MM.1S (cell line): Measurements from ENCODE around the gene PMVK.

Experiments used
- DNase-seq: peaks from one replicate; pipeline ENCODE4 v3.0.0-alpha.2; 2015
- H2AFZ ChIP-seq: fragments of 300-600 bp; sonication (generic); 2 replicates; pipeline ENCODE4 v1.6.0; 2016; ENCODE audit warnings: antibody characterized with exemption, low read length
- H3F3A ChIP-seq: fragments of 300-600 bp; sonication (generic); 2 replicates; pipeline ENCODE4 v1.6.1; 2016; ENCODE audit warnings: mild to moderate bottlenecking, antibody characterized with exemption, low read length, moderate library complexity, mixed read lengths; ENCODE audit not compliant: insufficient read depth
- H3K27ac ChIP-seq: fragments of 300-600 bp; sonication (generic); 2 replicates; pipeline ENCODE4 v1.5.1; 2016; ENCODE audit warnings: mild to moderate bottlenecking, low read length
- H3K27me3 ChIP-seq: fragments of 300-600 bp; sonication (generic); replicated peaks from 2 replicates; pipeline ENCODE4 v1.6.0; 2016; ENCODE audit warnings: low read length; ENCODE audit not compliant: insufficient read depth
- H3K36me3 ChIP-seq: fragments of 300-600 bp; sonication (generic); replicated peaks from 2 replicates; pipeline ENCODE4 v1.6.1; 2016; ENCODE audit warnings: mild to moderate bottlenecking, low read length, mixed read lengths; ENCODE audit not compliant: insufficient read depth
- H3K4me1 ChIP-seq: fragments of 300-600 bp; sonication (generic); 2 replicates; pipeline ENCODE4 v1.6.1; 2016; ENCODE audit warnings: low read length, mixed read lengths
- H3K4me2 ChIP-seq: fragments of 300-600 bp; sonication (generic); 2 replicates; pipeline ENCODE4 v1.6.0; 2016; ENCODE audit warnings: low read depth, low read length
- H3K4me3 ChIP-seq: fragments of 300-600 bp; sonication (generic); 2 replicates; pipeline ENCODE4 v1.5.1; 2016; ENCODE audit warnings: low read length, mixed read lengths
- H3K79me2 ChIP-seq: fragments of 300-600 bp; sonication (generic); 2 replicates; pipeline ENCODE4 v1.6.1; 2016; ENCODE audit warnings: mixed run types, low read length, mixed read lengths
- H3K9ac ChIP-seq: fragments of 300-600 bp; sonication (generic); 2 replicates; pipeline ENCODE4 v1.6.1; 2016; ENCODE audit warnings: low read length, mixed read lengths
- H3K9me2 ChIP-seq: fragments of 300-600 bp; sonication (generic); replicated peaks from 2 replicates; pipeline ENCODE4 v1.6.1; 2016; ENCODE audit warnings: mild to moderate bottlenecking, low read length, mixed read lengths; ENCODE audit not compliant: insufficient read depth
- H3K9me3 ChIP-seq: fragments of 300-600 bp; sonication (generic); replicated peaks from 2 replicates; pipeline ENCODE4 v1.6.1; 2016; ENCODE audit warnings: mild to moderate bottlenecking, low read length, mixed read lengths; ENCODE audit not compliant: insufficient read depth
- H4K20me1 ChIP-seq: fragments of 300-600 bp; sonication (generic); 2 replicates; pipeline ENCODE4 v1.6.1; 2016; ENCODE audit warnings: mild to moderate bottlenecking, low read length, moderate library complexity, mixed read lengths; ENCODE audit not compliant: insufficient read depth
- EZH2 ChIP-seq: fragments of 300-600 bp; sonication (generic); optimal IDR thresholded peaks from 2 replicates; pipeline ENCODE3; 2017; ENCODE audit warnings: low read depth, mild to moderate bottlenecking, antibody characterized with exemption, low read length, mixed read lengths
- EZH2phosphoT487 ChIP-seq: fragments of 300-600 bp; sonication (generic); IDR thresholded peaks from 2 replicates; pipeline ENCODE4 v1.6.1; 2018; ENCODE audit warnings: antibody characterized with exemption, low read length
- TF ChIP-seq, protein P1 (sequence below): fragments of 300-600 bp; sonication (generic); IDR thresholded peaks from 2 replicates; pipeline ENCODE4 v1.5.1; 2016; ENCODE audit warnings: antibody characterized with exemption, low read length, mixed read lengths

The PMVK gene

GRCh38 chr1:154944401-154945159, 8.1 kb upstream of the PMVK start:
- Histone ChIP-seq H3F3A (peaks cover 78% of the 10 kb centered on the region), H3K9me2 (no peaks in the 10 kb centered on the region), H3K4me2 (peak overlapping the region; percentile 87), H4K20me1 (no peaks in the 10 kb centered on the region), H2AFZ (no peak overlapping the region), H3K9me3 (no peaks in the 10 kb centered on the region), H3K27me3 (no peaks in the 10 kb centered on the region), H3K9ac (peak overlapping the region; percentile 89), H3K4me1 (peaks cover 82% of the 10 kb centered on the region), H3K36me3 (no peaks in the 10 kb centered on the region), H3K4me3 (peak overlapping the region; percentile 9), H3K27ac (peak overlapping the region; percentile 91), H3K79me2 (peaks cover 65% of the 10 kb centered on the region)
- DNase-seq = peak; percentile 74
- TF ChIP-seq, protein P1, sequence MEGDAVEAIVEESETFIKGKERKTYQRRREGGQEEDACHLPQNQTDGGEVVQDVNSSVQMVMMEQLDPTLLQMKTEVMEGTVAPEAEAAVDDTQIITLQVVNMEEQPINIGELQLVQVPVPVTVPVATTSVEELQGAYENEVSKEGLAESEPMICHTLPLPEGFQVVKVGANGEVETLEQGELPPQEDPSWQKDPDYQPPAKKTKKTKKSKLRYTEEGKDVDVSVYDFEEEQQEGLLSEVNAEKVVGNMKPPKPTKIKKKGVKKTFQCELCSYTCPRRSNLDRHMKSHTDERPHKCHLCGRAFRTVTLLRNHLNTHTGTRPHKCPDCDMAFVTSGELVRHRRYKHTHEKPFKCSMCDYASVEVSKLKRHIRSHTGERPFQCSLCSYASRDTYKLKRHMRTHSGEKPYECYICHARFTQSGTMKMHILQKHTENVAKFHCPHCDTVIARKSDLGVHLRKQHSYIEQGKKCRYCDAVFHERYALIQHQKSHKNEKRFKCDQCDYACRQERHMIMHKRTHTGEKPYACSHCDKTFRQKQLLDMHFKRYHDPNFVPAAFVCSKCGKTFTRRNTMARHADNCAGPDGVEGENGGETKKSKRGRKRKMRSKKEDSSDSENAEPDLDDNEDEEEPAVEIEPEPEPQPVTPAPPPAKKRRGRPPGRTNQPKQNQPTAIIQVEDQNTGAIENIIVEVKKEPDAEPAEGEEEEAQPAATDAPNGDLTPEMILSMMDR = no peak
- TF ChIP-seq EZH2phosphoT487 = no peak
- TF ChIP-seq EZH2 = no peak

DNA sequence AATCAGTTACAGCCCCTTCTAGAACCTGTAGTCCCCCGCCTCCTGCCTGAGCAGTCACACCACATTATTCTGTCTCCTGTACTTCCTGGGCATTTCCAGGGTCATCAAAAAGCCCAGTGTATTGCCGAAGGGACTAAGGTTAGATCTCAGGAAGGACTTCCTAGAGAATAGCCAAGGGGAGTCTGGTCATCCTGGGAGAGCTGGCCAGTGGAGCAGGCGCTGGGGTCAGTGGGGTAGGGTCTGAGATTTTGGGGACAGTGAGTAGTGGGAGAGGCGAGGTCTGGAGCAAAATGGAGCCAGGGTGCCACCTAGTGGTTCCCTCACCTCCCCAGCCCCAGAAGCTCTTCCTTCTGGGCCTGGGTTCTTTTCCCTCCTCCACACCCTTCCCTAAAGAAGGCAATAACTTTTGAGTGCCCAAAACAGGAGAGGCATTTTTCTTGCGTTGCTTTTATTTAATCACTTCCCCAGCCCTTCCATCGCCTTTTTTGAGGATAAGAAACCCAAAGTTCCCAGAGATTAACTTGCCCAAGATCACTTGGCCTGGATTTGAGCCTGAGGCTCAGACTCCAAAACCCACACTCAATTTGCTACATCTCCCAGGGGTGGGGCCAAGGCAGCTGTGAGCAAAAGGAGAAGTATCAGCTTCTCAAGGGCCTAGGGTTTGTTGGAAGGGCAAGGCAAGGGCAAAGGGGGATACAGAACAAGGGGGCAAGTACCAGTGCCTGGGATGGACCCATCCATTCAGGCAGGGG, 7.3 kb upstream of the PMVK start:
- H3K27me3 ChIP-seq = no peaks in the 10 kb centered on the region
- peak overlapping the region; percentile 87 for H3K4me2 ChIP-seq
- no peaks in the 10 kb centered on the region for H3K9me3 ChIP-seq
- peak overlapping the region; percentile 54 for H3K4me3 ChIP-seq
- no peaks in the 10 kb centered on the region for H3K36me3 ChIP-seq
- peaks cover 82% of the 10 kb centered on the region for H3F3A ChIP-seq
- peak; percentile 75 for DNase-seq
- peaks cover 61% of the 10 kb centered on the region for H3K79me2 ChIP-seq
- TF ChIP-seq EZH2 (no peak), EZH2phosphoT487 (no peak)
- TF ChIP-seq, protein P1 = peak; percentile 96
- peak overlapping the region; percentile 89 for H3K9ac ChIP-seq
- no peaks in the 10 kb centered on the region for H3K9me2 ChIP-seq
- H4K20me1 ChIP-seq = no peaks in the 10 kb centered on the region
- H2AFZ ChIP-seq = no peak overlapping the region
- peak overlapping the region; percentile 91 for H3K27ac ChIP-seq
- peaks cover 86% of the 10 kb centered on the region for H3K4me1 ChIP-seq

DNA sequence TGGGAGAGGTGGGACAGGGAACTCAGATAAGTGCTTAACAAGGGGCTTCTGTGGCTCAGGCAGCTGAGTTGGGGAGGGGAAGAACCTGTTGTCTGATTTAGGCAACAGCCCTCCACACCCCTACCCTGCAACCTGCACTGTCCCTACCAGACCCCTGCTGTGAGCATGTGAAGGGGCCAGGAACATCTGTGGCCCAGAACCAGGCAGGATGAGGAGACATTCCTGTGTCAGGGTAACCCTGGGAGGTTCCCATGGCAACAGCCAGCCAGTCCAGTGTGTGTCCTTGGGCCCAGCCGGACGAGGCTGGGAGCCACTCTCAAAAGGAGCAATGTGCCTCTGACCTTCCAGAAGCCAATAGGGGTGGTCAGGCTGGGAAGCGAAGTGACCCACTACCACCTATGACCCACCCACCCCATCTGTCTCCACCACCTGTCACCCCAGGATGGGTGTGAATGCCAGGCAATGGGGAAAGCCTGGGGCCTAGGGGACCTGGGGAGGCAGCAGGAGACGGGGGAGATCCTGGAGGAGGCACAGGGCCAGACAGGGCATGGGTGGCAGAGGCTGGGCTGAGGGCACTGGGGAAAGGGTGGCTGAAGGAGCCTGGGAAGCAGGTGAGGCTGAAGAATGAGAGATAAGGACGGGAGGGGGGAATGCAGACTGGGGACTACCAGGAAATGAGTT, 5.0 kb upstream of the PMVK start:
- H3K4me2 ChIP-seq = peak overlapping the region; percentile 87; the same call in 1 of the 2 replicates

More for the DNA sequence above, 5.0 kb upstream of the PMVK start:
- no peaks in the 10 kb centered on the region for H4K20me1 ChIP-seq
- no peak overlapping the region for H2AFZ ChIP-seq
- peak overlapping the region; percentile 89 for H3K9ac ChIP-seq
- peaks cover 87% of the 10 kb centered on the region for H3F3A ChIP-seq
- H3K79me2 ChIP-seq = peaks cover 46% of the 10 kb centered on the region
- peaks cover 78% of the 10 kb centered on the region for H3K4me1 ChIP-seq
- H3K9me3 ChIP-seq = no peaks in the 10 kb centered on the region
- no peaks in the 10 kb centered on the region for H3K9me2 ChIP-seq
- H3K27me3 ChIP-seq = no peaks in the 10 kb centered on the region
- no peaks in the 10 kb centered on the region for H3K36me3 ChIP-seq
- DNase-seq = no peak
- H3K27ac ChIP-seq = peak overlapping the region; percentile 91
- TF ChIP-seq EZH2phosphoT487 = no peak
- TF ChIP-seq, protein P1 = no peak
- TF ChIP-seq EZH2 = no peak
- H3K4me3 ChIP-seq = no peak overlapping the region
